Uterus (tissue), 4 donors: ENCODE data around the gene PPARGC1A. TPM values are rescaled to one million over a fixed set of nuclear protein-coding genes. Genes with fewer than 3 reads are reported as not detected.

ENCODE experiments used
- DNase-seq, 2 donors: peaks; one replicate each; pipeline ENCODE4 v3.0.0-alpha.2; 2019 to 2020
- H3K27ac ChIP-seq, 2 donors: fragments of 200-600 bp; sonication (generic); 1 replicate in 1 of 2; 2 replicates in 1 of 2; pipeline ENCODE4 v1.5.1; 2016 to 2018
- H3K27me3 ChIP-seq, 2 donors: fragments of 200-600 bp; sonication (generic); one replicate each; pipeline ENCODE4 v1.5.1; 2018 to 2019; ENCODE audit warnings: control low read depth in 1 of 2
- H3K36me3 ChIP-seq, 2 donors: fragments of 200-600 bp; sonication (generic); one replicate each; pipeline ENCODE4 v1.5.1; 2019; ENCODE audit warnings: control low read depth in 1 of 2
- H3K4me1 ChIP-seq, 2 donors: fragments of 200-600 bp; sonication (generic); one replicate each; pipeline ENCODE4 v1.5.1; 2018 to 2019; ENCODE audit warnings: control low read depth in 1 of 2
- H3K4me3 ChIP-seq, 2 donors: fragments of 200-600 bp; sonication (generic); 1 replicate in 1 of 2; 2 replicates in 1 of 2; pipeline ENCODE4 v1.5.1; 2018 to 2019; ENCODE audit warnings: mild to moderate bottlenecking in 1 of 2
- H3K9me3 ChIP-seq, 2 donors: fragments of 200-600 bp; sonication (generic); one replicate each; pipeline ENCODE4 v1.5.1; 2019; ENCODE audit warnings: control low read depth in 1 of 2
- POLR2A ChIP-seq, 2 donors: fragments of 450-650 bp; IDR thresholded peaks; one replicate each; pipeline ENCODE4 v1.6.1; 2016; ENCODE audit warnings: antibody characterized with exemption in 2 of 2, mild to moderate bottlenecking in 1 of 2, moderate library complexity in 1 of 2
- intact Hi-C: fragments of 100-400 bp; cut with DNase I; formaldehyde crosslinking; loops from one replicate; pipeline ENCODE4 v1.15.1; 2023; ENCODE audit warnings: low total_unique reads
- total RNA-seq, 4 donors: library from RNA; depleted of rRNA in 3 of 4; stranded (reverse); fragments of >200 nt in 3 of 4; gene quantifications; one replicate each; pipeline versions ENCODE4 v1.1.0 to v1.2.4, GENCODE V29; 2014 to 2023
- TF ChIP-seq, protein P1 (sequence below), 4 experiments: fragments of 200-600 bp in 2 of 4; fragments of 450-650 bp in 2 of 4; sonication (generic) in 2 of 4; IDR thresholded peaks; one replicate each; pipeline ENCODE4 v1.5.1; 2016 to 2019; ENCODE audit warnings: antibody characterized with exemption in 4 of 4, mild to moderate bottlenecking in 2 of 4, moderate library complexity in 1 of 4
- donor health status: DM: yes; HTN: yes; CAD: no.

The PPARGC1A gene
- total RNA-seq, 4 donors from 2014 or later, result 1.5 to 6.0 (median 3.2) TPM

GRCh38 chr4:23819041-23819511 lies 70.8 kb downstream of the PPARGC1A start:
- H3K27ac ChIP-seq, result no peak overlapping the region

DNA sequence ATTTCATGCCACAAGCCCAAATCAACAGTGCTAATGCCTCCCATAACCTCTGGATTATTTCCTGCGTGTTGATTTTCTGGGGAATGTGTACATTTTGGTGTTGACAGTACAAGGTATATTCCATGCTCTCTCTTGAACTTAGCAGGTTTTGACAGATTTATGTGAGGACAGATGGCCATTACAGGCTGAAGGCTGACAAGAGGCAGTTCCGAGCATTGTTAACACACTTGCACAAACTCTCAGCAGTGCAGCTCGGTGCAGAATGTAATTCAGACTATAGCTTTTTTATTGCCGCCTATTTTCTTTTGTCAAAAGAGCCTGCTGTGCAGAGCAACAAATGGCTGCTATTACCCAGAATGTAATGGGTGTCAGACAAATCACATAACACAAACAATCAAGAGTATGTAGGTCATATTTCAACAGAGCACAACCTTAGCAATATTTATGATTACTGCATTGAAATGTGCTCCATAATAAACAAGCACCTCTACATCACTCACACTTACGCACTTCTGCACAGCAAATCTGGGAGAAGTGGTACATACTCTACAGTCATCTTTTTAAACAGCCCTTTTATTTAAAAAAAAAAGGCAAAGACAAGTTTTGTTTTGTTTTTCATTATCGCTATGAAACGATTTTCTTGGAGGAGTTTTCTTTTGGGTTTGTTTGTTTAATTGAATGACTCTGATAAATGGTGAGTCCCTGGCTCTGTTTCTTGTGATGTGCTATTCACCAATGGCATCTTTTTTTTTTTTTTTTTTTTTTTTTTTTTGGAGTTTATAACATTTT lies 71.6 kb downstream of the PPARGC1A start:
- TF ChIP-seq, protein P1, sequence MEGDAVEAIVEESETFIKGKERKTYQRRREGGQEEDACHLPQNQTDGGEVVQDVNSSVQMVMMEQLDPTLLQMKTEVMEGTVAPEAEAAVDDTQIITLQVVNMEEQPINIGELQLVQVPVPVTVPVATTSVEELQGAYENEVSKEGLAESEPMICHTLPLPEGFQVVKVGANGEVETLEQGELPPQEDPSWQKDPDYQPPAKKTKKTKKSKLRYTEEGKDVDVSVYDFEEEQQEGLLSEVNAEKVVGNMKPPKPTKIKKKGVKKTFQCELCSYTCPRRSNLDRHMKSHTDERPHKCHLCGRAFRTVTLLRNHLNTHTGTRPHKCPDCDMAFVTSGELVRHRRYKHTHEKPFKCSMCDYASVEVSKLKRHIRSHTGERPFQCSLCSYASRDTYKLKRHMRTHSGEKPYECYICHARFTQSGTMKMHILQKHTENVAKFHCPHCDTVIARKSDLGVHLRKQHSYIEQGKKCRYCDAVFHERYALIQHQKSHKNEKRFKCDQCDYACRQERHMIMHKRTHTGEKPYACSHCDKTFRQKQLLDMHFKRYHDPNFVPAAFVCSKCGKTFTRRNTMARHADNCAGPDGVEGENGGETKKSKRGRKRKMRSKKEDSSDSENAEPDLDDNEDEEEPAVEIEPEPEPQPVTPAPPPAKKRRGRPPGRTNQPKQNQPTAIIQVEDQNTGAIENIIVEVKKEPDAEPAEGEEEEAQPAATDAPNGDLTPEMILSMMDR (IDR thresholded peaks at IDR 0.05), result no peak
- no peak for TF ChIP-seq POLR2A (IDR thresholded peaks at IDR 0.05)
- Histone ChIP-seq H3K9me3 (no peaks in the 10 kb centered on the region), H3K4me3 (no peak overlapping the region), H3K27ac (no peak overlapping the region), H3K27me3 (no peaks in the 10 kb centered on the region), H3K36me3 (no peaks in the 10 kb centered on the region), H3K4me1 (no peaks in the 10 kb centered on the region)
- DNase-seq, result no peak
- intact Hi-C loops, result no loop called here

More at GRCh38 chr4:23819041-23819511, 70.8 kb downstream of the PPARGC1A start:
- intact Hi-C loops, result no loop called here
- Histone ChIP-seq H3K4me3 (no peak overlapping the region), H3K27me3 (no peaks in the 10 kb centered on the region), H3K9me3 (no peaks in the 10 kb centered on the region), H3K36me3 (no peaks in the 10 kb centered on the region), H3K4me1 (no peaks in the 10 kb centered on the region)
- no peak for DNase-seq
- no peak for TF ChIP-seq POLR2A (IDR thresholded peaks at IDR 0.05)
- TF ChIP-seq, protein P1 (IDR thresholded peaks at IDR 0.05), result no peak

- H3K4me3 ChIP-seq, result no peak overlapping the region
- no peaks in the 10 kb centered on the region for H3K27me3 ChIP-seq
- intact Hi-C loops, result no loop called here
- no peaks in the 10 kb centered on the region for H3K36me3 ChIP-seq
- no peaks in the 10 kb centered on the region for H3K4me1 ChIP-seq
- no peak for DNase-seq
- H3K27ac ChIP-seq, result no peak overlapping the region
- H3K9me3 ChIP-seq, result no peaks in the 10 kb centered on the region
- TF ChIP-seq POLR2A (IDR thresholded peaks at IDR 0.05), result no peak
- TF ChIP-seq, protein P1 (IDR thresholded peaks at IDR 0.05), result no peak
Observed at GRCh38 chr4:23814996-23815660, 74.7 kb downstream of the PPARGC1A start.

DNA sequence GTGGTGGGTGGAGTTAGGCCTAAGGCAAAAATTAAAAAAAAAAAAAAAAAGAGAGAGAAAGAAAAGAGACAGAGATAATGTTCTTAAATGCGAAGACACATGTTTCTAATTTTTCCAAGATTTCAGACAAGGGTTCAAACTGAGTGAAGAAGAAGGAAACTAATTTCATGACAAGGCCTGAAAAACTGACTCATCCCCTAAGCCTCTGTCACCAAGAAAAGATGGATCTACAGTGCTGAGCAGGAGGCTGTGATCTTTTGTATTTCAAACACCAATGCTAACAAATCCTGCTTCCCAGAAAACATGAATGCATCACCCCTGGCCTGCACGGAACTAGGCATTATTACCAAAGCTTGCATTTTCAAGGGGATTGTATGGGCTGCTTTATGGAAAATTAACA lies 75.3 kb downstream of the PPARGC1A start:
- Histone ChIP-seq H3K4me3 (no peak overlapping the region), H3K4me1 (no peaks in the 10 kb centered on the region), H3K36me3 (no peaks in the 10 kb centered on the region), H3K9me3 (no peaks in the 10 kb centered on the region), H3K27me3 (no peaks in the 10 kb centered on the region), H3K27ac (no peak overlapping the region)
- intact Hi-C loops, result no loop called here
- no peak for DNase-seq
- no peak for TF ChIP-seq POLR2A (IDR thresholded peaks at IDR 0.05)
- TF ChIP-seq, protein P1 (IDR thresholded peaks at IDR 0.05), result no peak

DNA sequence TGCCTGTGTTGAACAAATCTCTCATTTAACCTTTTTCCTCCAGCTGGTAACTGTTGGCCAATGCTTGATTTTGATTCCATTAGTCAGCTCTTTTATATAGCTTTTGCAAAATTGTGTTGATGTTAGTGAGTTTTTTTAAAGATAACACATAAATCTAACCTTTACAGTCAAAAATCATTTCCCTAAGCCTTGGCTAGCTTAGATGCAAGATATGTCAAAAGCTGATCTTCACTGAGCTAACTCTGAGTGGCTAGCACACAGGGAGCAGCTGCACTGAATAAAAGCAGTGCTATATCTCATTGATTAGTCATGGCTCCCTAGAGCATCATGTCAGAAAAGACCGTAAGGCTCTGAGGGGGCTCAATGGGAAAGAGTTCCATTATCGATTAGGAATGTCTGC lies 78.7 kb downstream of the PPARGC1A start:
- Histone ChIP-seq H3K27me3 (no peaks in the 10 kb centered on the region), H3K36me3 (no peaks in the 10 kb centered on the region), H3K4me3 (no peak overlapping the region), H3K27ac (no peak overlapping the region), H3K9me3 (no peaks in the 10 kb centered on the region), H3K4me1 (no peaks in the 10 kb centered on the region)
- DNase-seq, result no peak
- TF ChIP-seq POLR2A (IDR thresholded peaks at IDR 0.05), result no peak
- TF ChIP-seq, protein P1 (IDR thresholded peaks at IDR 0.05), result no peak
- intact Hi-C loops, result no loop called here
